ENCODE measurements around the gene GRIK2.
A peak's percentile ranks its signal among the peaks of the same experiment; 100 is the strongest.
"Not testable (repeated sequence)": the region's sequence is repeated elsewhere in the genome, so short reads cannot be mapped to it uniquely, and the experiment has no call there.

Gene GRIK2

DNA sequence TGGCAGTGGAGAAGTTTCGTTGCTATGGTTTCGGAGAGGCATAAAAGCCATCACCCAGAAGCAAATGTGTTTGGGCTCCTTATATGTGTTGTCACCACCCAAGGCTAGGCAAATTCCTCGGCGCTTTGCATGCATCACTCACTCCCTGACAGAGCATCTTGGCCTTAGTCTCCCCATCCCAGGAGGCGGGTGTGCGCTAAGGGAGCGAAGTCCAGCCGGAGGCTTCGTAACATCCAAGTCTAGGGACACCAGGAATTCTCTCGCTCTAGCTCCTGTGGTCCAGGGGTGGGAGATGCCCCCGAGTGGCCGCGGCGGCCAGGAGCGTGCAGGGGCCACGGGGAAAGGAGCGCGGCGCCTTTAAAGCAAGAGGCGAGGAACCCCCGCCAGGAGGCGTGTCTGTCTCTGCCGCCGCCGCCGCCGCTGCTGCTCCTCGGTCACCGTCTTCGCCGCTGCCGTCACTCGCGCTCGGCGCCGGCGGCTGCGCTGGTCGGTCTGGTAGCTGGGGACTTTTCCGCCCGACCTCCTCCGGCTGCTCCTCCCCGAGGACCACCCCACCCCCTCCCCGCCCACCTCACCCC lies at the start of gene GRIK2:
TSS of gene GRIK2 (plus strand) at position 458 of the 578 bp plus-strand sequence.
- peak; percentile 29 for DNase-seq (ENCODE audit: low read depth)

DNA sequence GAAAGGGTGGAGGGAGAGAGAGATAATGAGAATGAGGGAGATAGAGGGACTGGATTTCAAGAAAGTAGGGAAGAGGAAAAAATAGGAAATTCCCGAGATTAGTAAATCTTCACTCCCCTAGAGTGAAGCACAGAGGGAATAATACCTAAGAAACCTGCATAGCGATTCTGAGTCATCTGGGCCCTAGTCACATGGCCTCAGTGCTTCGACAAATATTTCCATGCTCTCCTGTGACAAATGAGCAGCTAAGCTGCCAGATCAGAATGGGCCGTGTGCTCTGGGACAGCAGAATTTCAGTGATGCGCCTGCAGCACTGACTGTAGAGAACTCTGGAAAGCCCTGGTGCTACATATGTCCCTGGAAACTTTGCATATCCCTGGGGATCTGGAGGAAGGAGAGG lies 48.6 kb upstream of the GRIK2 start:
- no peak for DNase-seq (ENCODE audit: low read depth)

DNA sequence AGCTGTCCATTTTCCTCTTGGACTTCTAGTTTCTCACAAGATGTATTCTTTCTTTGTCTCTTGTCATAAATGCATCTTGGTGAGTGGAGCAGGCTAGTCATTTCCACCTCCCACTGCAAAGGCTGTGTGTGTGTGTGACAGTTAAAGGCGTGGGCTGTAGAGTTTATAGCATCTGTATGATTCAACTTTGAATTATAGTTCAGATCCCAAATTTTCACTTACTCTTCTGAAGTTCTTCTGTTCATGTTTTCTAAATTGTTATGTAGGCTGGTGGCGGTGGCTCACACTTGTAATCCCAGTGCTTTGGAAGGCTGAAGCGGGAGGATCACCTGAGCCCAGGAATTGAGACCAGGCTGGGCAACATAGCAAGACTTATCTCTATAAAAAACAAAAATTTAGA lies 44.7 kb upstream of the GRIK2 start:
- no peak for DNase-seq (ENCODE audit: low read depth)

DNA sequence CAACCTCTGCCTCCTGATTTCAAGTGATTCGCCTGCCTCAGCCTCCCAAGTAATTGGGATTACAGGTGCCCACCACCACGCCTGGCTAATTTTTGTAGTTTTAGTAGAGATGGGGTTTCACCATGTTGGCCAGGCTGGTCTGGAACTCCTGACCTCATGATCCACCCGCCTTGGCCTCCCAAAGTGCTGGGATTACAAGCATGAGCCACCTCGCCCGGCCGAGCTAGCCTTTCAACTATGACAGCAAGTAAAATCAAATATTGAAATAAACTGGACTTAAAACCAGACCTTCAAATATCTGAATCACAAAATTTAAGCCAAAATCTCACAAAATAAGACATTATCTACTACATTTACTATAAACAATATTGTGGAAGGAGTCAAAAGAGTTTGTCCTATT lies 42.9 kb upstream of the GRIK2 start:
- not testable (repeated sequence) for DNase-seq (ENCODE audit: low read depth)

DNA sequence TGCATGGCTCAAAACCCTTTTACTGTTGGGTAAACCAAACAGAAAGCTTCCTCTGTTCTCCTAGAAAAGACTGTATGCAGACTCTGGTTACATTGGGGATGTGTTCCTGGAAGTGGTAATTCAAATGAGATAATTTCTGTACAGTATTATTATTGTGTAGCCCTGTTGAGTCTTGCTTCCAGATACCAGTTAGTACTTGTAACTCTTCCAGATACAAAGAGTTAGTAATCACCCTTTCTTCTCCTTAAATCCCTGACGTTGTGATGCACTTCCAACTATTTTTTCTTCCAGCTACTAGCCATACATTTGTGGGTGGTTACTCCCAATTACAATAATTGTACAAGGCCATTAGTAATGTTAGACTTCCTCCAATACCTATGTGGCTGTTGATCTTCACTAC lies 42.3 kb upstream of the GRIK2 start:
- no peak for DNase-seq (ENCODE audit: low read depth)

DNA sequence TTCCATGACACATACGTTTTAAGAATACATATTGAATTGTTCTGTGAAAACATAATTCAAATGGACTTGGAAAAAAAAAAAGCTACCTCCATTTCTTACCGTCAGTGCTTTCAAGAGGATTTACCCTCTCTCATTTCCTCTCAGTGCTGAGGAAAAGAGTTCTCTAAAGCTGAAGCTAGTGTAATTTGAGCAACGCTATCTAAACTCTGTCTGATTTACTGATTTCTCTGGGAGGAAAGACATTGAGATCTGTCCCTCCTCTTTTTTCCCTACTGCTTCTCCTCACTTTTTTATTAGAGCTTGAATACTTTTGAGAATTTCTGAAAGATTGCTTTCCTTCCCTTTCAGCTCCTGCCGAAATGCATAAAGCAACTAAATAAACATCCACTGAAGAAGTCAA lies 41.2 kb upstream of the GRIK2 start:
- DNase-seq (ENCODE audit: low read depth): no peak

DNA sequence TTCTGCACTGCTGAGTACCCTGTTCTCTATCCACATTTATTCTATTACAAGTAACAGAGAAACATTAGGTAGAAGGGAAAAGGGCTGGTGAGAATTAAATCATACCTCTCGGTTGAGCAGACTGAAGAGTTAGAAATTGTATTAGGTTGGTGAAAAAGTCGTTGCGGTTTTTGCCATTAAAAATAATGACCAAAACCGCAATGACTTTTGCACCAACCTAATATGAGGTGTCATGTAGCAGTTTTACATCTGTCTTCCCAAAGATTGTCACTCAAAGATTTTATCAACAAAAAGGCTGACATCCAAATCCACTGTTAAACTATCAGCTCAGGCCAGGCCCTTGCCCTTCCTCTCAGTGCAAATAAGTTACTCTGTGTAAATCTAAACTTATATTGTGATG lies 28.3 kb upstream of the GRIK2 start:
- no peak for DNase-seq (ENCODE audit: low read depth)

DNA sequence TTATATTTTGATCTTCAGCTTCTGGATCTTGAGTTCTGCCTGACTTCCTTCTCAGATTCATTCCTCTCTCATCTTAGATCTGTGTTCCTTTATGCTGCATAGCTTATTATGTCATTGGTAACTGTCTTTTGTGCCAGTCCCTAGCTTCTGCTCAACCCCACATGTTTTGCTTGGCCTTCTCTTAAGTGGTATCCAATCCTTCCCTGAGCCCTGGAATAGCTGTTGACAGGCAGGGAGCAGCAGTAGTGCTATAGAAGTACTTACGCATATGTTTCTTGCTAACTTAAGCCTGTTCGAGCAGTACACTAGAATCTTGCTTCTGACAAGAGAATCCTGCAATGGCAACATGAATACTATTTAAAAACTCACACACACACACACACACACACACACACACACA lies 13.6 kb upstream of the GRIK2 start:
- DNase-seq (ENCODE audit: low read depth): no peak

DNA sequence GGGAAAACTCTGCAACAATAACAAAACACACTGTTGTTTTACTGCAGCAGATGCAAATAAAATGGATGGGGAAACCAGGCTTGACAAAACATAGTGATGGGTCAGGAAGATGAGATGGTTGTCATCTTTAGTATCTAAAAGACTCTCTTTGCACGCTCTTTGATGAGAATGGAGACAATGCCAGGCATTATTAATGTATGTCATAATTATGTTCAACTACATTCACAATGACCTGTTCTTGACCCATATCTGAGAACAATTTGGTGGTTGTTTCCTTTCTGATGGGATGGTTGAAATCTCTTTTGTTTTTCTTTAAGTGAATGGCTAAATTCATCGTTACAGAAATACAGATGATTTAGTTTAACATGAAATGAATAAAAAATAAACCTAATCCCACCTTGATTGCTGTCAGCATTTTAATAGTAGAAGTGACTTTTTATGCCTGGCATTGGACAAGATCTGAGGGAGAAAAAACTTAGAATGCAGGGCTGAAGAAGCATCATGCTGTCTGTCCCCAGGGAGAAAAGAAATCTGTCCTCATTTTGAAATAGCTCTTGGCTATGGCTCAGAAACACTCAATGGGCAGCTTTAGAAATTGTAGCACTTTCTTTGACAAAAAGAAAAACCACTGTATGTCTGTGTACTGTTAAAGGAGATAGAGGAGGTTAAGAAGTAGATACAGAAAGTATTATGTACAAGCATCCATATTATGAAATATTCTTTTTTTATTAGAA lies 12.4 kb upstream of the GRIK2 start:
- no peak for DNase-seq (ENCODE audit: low read depth)

DNA sequence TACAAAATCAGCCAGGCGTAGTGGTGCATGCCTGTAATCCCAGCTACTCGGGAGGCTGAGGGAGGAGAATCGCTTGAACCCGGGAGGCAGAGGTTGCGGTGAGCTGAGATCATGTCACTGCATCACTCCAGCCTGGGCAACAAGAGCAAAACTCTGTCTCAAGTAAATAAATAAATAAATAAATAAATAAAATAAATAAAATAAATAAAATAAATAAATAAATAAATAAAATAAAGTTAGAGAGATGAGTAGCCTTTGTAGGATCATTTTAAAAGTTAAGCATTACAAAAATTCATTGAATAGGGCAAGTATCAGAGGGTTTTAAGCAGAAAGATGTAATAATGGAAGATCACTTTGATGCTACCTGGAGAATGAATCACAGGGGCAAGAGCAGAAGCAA lies 9.8 kb upstream of the GRIK2 start:
- DNase-seq (ENCODE audit: low read depth): not testable (repeated sequence)

DNA sequence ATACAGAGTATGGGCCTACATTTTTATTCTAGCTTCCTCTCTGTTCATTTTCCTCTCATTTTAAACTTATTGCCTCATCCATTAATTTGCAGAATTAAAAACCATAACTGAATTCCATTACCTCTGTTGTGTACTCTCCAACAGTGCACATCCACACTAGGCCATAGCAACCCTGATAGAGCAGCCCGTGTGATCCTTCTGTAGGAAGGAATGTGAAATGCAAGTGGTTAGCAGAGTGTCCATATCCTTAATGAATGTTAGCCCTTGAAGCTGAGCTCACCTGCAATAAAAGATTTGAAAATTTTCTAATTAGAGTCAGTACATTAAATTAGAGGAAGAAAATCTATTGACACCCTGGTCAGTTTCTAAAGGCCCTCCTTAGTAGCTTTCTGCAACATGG lies 6.5 kb upstream of the GRIK2 start:
- no peak for DNase-seq (ENCODE audit: low read depth)

DNA sequence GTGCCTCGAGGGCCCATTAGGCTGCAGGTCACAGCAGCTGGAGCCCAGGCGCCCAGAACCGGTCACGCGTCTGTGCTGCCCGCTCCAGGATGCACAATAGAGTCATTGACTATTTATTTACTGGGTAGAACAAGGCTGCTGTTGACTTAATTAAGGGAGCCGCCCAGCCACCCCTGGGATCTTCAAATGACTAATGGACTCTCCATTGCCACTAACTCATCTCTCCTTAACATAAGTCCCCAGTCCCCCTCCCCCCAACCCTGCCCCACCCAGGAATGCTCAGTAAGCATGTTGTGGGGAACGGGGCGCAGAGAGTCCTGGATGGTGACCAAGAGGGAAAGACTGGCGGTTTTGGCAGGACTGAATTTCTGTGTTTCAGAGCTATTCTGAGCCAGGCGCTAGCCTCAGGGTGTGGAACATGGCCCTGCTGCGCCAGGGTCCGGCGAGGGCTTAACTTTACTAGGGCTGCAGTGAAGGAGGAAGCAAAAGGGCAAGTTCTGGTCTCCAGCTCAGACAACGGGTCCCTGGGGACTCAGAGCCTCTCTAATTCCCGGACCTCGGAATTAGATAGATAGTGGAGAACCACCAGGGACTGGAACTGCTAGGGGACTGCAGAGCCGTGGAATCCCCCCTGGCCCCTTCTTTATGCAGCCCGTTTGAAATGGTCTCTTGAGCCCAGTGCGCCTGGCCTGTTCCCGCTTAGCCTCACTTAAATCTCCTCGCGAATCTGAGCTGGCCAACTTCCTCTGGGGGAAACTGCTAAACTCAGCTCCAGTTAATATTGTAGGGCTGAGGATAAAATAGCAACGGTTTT lies 1.5 kb upstream of the GRIK2 start:
- DNase-seq (ENCODE audit: low read depth): no peak

DNA sequence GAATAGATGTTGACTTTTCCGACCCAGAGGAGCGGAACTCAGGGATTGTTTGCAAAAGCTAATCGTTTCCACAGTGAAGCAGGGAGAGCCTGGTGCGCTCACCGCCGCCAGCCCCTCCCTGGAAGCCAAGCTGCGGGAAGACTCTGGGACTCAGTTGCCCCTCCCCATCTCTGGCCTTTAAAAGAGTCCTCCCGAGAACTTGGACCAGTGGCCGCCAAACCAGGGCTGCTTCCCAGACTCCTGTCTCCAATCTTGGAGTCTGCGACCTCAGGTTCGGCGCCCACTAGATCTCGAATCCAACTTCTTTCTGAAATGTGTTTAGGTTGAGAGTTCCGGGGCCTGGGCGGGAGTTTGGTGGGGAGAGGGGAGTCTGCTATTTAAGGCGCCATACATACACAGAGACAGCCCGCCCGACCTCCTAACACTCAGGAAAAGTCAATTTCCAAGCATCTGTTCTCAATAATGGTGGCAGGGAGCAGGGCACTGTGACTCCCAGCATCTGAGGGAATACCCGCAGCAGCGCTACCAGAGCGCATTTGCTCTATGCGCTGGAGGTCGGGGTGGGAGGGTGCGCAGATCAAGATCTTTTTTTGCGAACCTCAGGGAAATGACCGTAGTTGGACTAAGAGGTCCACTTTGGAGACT lies 800 bp upstream of the GRIK2 start:
- DNase-seq (ENCODE audit: low read depth): no peak

DNA sequence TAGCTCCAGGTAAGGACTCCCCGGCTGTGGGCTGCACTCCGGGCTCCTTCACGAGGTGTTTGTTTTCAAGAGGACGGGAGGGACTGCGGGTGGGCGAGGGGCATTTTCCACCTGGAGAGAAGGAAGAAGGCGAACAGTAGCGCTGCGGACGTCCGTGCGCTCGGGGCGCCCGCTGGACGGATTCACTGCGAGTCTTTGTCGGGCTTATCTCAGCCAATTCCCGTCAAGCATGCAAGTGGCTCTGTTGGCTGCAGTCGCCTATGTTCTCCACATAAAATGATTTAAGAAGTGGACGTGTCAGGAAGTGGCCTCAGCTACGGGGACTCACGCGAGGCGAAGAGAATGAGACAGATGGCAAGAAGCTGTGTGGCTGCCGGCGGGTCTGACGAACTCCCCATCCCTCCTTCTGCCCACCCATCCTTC lies 332 bp downstream of the GRIK2 start:
- DNase-seq (ENCODE audit: low read depth): peak; percentile 22

DNA sequence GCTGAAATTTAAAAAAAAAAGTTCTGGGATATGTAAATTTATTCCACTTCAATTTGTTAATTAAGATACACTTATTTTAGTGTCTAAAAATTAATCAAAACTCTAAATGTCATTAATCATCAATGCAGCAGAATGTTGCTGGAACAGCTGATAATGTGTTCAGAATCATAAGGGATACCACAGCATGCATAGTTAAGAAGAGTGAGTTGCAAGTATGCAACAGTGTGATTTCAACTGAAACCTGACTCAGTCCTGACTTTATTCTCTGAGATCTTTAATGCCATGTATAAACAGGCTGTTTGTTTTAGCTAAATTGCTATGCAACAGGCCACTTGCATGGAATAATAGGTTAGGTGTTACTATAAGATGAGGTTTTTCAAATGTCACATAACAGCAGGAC lies 1.4 kb downstream of the GRIK2 start:
- no peak for DNase-seq (ENCODE audit: low read depth)

DNA sequence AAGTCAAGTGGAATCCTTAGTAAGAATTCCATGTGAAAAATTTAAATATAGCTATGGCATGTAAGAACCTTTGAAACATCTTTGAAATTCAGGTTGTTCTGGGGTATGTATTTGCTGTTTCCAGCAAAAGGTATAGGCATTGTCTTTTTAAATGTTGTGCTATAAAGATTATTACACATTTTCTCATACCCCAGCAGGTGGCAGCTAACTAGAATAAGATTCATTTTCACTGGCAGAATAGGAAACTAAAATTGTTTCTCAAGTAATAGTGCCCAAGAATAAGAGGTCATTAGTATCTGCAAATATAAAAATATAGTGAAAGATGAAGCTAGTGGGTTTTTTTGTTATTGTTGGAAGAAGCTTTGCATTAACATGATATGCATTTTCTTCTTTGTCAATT lies 1.8 kb downstream of the GRIK2 start:
- no peak for DNase-seq (ENCODE audit: low read depth)

DNA sequence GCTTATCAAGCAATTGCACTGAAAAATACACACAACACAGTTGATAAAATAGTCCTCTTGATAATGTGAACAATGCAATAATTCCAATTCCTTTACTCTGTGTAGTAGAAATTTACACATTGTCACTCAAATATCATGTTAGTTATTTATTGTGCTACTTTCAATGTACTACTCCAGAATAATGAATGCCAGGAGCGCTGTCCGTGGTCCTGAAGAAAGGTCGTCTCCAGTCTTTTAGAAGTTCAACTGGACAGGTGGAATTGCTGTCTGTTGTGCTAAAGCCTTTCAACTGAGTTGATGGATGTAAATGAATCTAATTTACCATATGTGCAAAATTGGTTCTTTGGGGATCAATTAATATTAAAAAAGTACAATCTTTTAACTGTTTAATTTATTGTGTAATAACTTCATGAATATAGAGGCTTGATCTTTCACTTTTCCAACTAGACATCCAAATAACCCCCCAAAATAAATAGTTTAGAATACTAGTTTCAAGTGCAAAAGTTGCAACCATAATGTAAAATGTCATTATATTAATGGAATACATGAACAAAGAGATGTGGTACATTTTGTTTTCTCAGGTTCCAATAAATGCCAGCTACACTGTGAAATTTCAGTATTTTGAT lies 3.2 kb downstream of the GRIK2 start:
- DNase-seq (ENCODE audit: low read depth): no peak

DNA sequence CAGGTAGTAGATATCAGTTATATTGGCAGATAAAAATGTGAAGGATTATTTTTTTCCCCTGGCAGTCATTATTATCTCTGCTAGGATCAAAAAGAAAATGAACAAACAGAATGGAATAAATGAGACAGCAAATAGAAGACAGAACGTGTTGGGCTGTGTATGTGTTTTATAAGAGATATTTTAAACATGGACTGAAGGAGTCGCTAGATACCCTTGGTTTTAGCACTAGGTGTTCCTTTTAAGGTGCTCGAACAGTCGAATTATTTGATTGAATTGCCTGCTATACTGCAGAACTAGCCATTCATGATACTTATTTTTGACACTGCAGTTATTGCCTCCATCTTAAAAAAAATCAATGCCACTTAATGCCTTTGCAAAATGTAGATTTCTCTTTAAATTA lies 3.7 kb downstream of the GRIK2 start:
- DNase-seq (ENCODE audit: low read depth): no peak

DNA sequence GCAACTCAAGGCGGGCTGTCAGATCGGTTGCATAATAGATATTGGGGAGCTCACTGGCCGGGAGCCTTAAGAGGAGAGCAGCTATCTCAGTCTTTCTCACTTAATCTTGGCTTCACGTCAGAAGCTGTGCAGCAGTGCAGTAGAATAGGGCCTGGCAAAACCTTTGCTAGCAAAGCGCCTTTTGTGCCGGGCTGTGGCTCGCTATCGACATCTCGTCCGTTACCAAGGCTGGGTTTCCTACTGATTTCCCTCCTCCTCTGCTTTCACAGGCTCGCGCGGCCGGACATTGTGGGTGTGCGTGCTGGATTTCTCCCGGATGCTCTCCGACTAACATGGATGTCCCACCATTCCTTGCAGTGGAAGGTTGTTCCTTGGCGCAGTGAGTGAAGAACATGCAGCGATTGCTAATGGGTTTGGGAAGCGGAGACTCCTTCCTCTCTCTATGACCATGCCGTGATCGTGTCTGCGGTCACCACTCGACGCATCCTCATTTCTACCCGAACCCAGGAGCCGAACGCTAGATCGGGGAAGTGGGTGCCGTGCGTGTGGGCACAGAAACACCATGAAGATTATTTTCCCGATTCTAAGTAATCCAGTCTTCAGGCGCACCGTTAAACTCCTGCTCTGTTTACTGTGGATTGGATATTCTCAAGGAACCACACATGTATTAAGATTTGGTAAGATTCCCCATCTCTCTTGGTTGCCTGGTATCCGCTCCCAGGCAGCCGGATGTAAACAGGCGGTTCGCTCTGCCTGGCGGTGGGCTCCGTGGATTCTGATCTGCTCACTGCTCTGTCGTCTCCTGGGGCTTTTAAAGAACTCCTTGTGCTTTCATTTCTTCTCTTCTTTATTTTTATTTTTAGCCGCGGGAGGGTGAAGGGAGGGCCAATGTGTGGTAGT lies 5.5 kb downstream of the GRIK2 start:
- no peak for DNase-seq (ENCODE audit: low read depth)

DNA sequence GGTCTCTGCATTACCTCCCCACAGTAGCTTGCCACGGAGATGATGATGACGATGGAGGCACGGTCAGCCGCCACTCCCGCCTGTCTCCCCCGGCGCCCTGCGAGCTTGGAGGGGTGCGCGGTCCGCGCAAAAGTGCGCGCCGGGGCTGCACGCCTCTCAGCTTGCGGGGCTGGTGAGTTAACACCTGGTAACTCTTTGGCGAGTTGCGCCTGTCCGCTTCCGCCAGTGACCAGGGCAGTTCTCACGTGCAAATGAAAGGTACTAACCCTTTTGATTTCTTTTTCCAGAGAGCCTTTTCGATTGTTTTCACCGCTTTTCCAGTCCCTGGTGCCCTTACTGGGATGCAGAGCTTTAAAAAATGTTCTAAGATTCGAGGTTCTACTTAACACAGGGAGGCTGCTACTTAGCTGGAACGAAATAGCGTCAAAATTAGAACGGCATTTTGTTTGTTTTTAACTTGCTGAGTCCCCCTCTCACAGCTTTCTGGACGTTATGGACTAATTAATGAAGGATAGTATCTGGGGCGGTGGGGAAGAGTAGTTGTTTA lies 6.2 kb downstream of the GRIK2 start:
- no peak for DNase-seq (ENCODE audit: low read depth)

Measured in HS-27A (cell line).